ENCODE results near the gene UTP14A.
"Not testable (repeated sequence)": the region's sequence is repeated elsewhere in the genome, so short reads cannot be mapped to it uniquely, and the experiment has no call there.

UTP14A gene, protein sequence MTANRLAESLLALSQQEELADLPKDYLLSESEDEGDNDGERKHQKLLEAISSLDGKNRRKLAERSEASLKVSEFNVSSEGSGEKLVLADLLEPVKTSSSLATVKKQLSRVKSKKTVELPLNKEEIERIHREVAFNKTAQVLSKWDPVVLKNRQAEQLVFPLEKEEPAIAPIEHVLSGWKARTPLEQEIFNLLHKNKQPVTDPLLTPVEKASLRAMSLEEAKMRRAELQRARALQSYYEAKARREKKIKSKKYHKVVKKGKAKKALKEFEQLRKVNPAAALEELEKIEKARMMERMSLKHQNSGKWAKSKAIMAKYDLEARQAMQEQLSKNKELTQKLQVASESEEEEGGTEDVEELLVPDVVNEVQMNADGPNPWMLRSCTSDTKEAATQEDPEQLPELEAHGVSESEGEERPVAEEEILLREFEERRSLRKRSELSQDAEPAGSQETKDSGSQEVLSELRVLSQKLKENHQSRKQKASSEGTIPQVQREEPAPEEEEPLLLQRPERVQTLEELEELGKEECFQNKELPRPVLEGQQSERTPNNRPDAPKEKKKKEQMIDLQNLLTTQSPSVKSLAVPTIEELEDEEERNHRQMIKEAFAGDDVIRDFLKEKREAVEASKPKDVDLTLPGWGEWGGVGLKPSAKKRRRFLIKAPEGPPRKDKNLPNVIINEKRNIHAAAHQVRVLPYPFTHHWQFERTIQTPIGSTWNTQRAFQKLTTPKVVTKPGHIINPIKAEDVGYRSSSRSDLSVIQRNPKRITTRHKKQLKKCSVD

DNA sequence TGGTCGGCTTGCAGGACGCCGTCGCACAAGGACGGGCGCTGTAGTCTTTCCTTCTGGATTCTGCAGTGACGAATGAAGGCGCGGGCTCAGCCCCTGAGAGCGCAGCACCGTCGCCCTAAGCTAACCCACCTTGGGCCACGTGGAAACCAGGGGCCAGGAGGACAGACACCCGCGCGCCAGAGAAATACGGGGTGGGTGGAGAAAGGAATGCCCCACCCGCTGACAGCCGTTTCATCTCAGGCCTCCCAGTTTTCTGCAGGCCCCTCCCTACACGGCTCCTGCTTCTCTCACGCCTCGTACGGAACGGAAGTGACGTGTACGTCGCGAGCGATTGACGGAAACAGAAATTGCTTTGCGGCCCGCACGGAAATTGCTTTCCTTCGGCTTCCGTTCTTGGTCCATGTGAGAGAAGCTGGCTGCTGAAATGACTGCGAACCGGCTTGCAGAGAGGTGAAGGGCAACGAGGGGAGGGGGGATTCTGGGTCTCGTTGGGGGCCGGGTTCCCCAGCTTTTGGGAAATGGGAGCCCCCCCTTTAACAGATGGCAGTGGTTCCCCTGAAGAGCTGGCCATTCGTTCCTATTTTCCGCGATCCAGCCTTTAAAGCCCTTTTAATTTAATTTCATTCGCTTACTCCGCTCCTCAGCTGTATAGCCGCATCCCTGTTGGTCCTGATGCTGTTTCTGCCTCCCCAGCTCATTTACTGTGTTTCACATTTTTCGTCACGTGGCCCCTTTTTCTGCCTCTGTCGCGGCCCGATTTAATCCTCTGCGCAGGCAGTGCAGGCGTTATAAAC, at the start of gene UTP14A:
UTP14A (plus strand) TSS at position 378 of the 794 bp plus-strand sequence; CDS start at position 425, 47 bp downstream.
- Histone ChIP-seq H3K27me3 (ENCODE audit: control insufficient read depth, low read length) (no peaks in the 10 kb centered on the region), H3K4me2 (ENCODE audit: low read length) (peak within 1 kb of the TSS; percentile 81), H3K9me2 (replicated peaks; ENCODE audit: control insufficient read depth, low read length) (no peaks in the 10 kb centered on the region), H3K79me2 (ENCODE audit: control insufficient read depth, low read length) (peaks cover 28% of the 10 kb centered on the region), H3F3A (ENCODE audit: control insufficient read depth, insufficient read depth) (no peaks in the 10 kb centered on the region), H3K4me1 (ENCODE audit: control insufficient read depth, low read length) (0 out of 2 replicates have a peak, but pooled peaks cover 3% of the 10 kb centered on the region), H3K36me3 (ENCODE audit: control insufficient read depth, low read length) (peaks cover 33% of the 10 kb centered on the region), H3K27ac (ENCODE audit: low read depth, low read length) (peak within 1 kb of the TSS; percentile 55), H3K9me3 (ENCODE audit: control insufficient read depth, insufficient read depth, low read length) (no peaks in the 10 kb centered on the region), H3K4me3 (ENCODE audit: low read length) (peak within 1 kb of the TSS; percentile 85), H4K20me1 (ENCODE audit: control insufficient read depth, insufficient read depth, low read depth, low read length) (no peaks in the 10 kb centered on the region)
- TF ChIP-seq, protein P1, sequence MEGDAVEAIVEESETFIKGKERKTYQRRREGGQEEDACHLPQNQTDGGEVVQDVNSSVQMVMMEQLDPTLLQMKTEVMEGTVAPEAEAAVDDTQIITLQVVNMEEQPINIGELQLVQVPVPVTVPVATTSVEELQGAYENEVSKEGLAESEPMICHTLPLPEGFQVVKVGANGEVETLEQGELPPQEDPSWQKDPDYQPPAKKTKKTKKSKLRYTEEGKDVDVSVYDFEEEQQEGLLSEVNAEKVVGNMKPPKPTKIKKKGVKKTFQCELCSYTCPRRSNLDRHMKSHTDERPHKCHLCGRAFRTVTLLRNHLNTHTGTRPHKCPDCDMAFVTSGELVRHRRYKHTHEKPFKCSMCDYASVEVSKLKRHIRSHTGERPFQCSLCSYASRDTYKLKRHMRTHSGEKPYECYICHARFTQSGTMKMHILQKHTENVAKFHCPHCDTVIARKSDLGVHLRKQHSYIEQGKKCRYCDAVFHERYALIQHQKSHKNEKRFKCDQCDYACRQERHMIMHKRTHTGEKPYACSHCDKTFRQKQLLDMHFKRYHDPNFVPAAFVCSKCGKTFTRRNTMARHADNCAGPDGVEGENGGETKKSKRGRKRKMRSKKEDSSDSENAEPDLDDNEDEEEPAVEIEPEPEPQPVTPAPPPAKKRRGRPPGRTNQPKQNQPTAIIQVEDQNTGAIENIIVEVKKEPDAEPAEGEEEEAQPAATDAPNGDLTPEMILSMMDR (IDR thresholded peaks at IDR 0.05; ENCODE audit: low read depth, low read length, poor library complexity, severe bottlenecking): no peak
- TF ChIP-seq EZH2phosphoT487 (IDR thresholded peaks at IDR 0.05; ENCODE audit: borderline replicate concordance, low read length): no peak

DNA sequence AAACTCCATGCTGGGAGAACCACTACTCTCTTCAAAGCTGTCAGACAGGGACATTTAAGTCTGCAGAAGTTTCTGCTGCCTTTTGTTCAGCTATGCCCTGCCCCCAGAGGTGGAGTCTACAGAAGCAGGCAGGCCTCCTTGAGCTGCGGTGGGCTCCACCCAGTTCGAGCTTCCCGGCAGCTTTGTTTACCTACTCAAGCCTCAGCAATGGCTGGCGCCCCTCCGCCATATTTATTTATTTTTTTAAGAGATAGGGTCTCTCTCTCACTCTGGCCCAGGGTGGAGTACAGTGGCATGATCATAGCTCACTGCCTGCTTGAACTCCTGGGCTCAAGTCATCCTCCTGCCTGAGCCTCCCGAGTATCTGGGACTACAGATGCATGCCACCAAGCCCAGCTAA, 46.8 kb upstream of the UTP14A start:
- H3K36me3 ChIP-seq (ENCODE audit: control insufficient read depth, low read length); H3K27ac ChIP-seq (ENCODE audit: low read depth, low read length); H3K27me3 ChIP-seq (ENCODE audit: control insufficient read depth, low read length); H3F3A ChIP-seq (ENCODE audit: control insufficient read depth, insufficient read depth); H4K20me1 ChIP-seq (ENCODE audit: control insufficient read depth, insufficient read depth, low read depth, low read length); H3K4me3 ChIP-seq (ENCODE audit: low read length); H3K9me3 ChIP-seq (ENCODE audit: control insufficient read depth, insufficient read depth, low read length); H3K4me1 ChIP-seq (ENCODE audit: control insufficient read depth, low read length); H3K79me2 ChIP-seq (ENCODE audit: control insufficient read depth, low read length); H3K9me2 ChIP-seq (replicated peaks; ENCODE audit: control insufficient read depth, low read length); H3K4me2 ChIP-seq (ENCODE audit: low read length): not testable (repeated sequence)

DNA sequence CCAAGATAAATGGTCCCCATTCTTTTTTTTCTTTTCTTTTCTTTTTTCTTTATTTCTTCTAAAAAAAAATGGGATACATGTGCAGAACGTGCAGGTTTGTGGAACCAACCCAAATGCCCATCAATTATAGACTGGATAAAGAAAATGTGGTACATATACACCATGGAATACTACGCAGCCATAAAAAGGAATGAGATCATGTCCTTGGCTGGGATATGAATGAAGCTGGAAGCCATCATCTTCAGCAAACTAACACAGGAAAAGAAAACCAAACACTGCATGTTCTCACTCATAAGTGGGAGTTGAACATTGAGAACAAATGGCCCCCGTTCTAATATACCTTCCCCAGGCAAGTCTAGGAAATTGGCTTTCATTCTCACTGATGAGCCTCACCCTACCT, 39.6 kb upstream of the UTP14A start:
- not testable (repeated sequence) for H3K9me2 ChIP-seq (replicated peaks; ENCODE audit: control insufficient read depth, low read length); H3K9me3 ChIP-seq (ENCODE audit: control insufficient read depth, insufficient read depth, low read length); H4K20me1 ChIP-seq (ENCODE audit: control insufficient read depth, insufficient read depth, low read depth, low read length); H3K79me2 ChIP-seq (ENCODE audit: control insufficient read depth, low read length); H3K4me3 ChIP-seq (ENCODE audit: low read length); H3K27me3 ChIP-seq (ENCODE audit: control insufficient read depth, low read length); H3F3A ChIP-seq (ENCODE audit: control insufficient read depth, insufficient read depth); H3K4me1 ChIP-seq (ENCODE audit: control insufficient read depth, low read length); H3K27ac ChIP-seq (ENCODE audit: low read depth, low read length); H3K36me3 ChIP-seq (ENCODE audit: control insufficient read depth, low read length); H3K4me2 ChIP-seq (ENCODE audit: low read length)

DNA sequence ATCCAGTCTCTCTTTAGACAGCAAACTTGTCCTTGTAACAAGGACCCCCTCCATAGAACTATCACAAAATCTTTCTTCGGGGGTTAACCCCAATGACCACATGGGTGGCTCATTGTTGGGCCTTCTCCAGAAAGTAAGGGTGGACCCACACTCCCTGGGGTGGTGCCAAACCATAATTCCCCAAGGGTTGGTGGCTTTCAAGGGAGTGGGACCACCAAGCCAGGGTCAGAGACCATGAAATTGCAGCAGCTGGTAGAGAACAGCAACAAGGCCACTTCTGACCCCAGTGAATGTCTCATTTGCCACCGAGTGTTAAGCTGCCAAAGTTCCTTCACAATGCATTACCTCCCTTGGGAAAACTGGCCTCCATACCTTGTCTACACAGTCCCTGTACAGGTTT, 33.4 kb upstream of the UTP14A start:
- no peaks in the 10 kb centered on the region for H3F3A ChIP-seq (ENCODE audit: control insufficient read depth, insufficient read depth)
- H3K9me3 ChIP-seq (ENCODE audit: control insufficient read depth, insufficient read depth, low read length): no peaks in the 10 kb centered on the region
- H3K4me2 ChIP-seq (ENCODE audit: low read length): no peak overlapping the region
- H3K9me2 ChIP-seq (replicated peaks; ENCODE audit: control insufficient read depth, low read length): no peaks in the 10 kb centered on the region
- no peak overlapping the region for H3K27ac ChIP-seq (ENCODE audit: low read depth, low read length)
- H3K79me2 ChIP-seq (ENCODE audit: control insufficient read depth, low read length): no peaks in the 10 kb centered on the region
- no peaks in the 10 kb centered on the region for H4K20me1 ChIP-seq (ENCODE audit: control insufficient read depth, insufficient read depth, low read depth, low read length)
- no peaks in the 10 kb centered on the region for H3K4me1 ChIP-seq (ENCODE audit: control insufficient read depth, low read length)
- no peak overlapping the region for H3K4me3 ChIP-seq (ENCODE audit: low read length)
- no peaks in the 10 kb centered on the region for H3K36me3 ChIP-seq (ENCODE audit: control insufficient read depth, low read length)
- TF ChIP-seq, protein P1 (IDR thresholded peaks at IDR 0.05; ENCODE audit: low read depth, low read length, poor library complexity, severe bottlenecking): no peak
- no peak for TF ChIP-seq EZH2phosphoT487 (IDR thresholded peaks at IDR 0.05; ENCODE audit: borderline replicate concordance, low read length)
- no peaks in the 10 kb centered on the region; the same call in 1 of the 2 replicates for H3K27me3 ChIP-seq (ENCODE audit: control insufficient read depth, low read length)

All from DOHH2 (cell line).